Right kidney (tissue), 1 donor: ENCODE results near the gene ZNF396.

Experiments used
- DNase-seq: peaks from one replicate; pipeline ENCODE4 v3.0.0-alpha.2; 2016

ZNF396 gene

DNA sequence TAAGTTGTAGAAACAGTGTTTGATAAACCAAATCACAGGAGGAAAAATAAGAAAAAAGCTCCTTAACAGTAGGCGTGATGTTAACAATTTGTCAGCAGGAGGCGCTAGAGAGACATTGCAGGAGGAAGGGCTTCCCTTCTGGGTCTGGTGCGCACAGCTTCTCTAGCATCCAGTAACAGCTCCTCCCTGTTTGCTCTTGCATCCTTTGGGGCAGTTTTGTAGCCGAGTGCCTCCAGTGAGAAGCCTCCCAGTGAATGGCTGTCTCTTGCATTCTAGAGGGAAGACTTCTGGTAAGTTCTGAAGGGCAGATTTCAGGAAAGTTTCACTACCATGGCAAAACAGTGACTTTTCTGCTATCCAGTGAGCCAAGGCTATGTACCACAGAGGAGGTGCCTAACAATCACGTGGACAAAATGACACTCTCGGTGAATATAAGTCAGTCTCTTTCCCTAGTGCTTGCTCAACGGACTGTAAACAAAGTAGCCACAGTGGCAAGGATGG, 9.5 kb upstream of the ZNF396 start:
- peak; percentile 19 for DNase-seq

DNA sequence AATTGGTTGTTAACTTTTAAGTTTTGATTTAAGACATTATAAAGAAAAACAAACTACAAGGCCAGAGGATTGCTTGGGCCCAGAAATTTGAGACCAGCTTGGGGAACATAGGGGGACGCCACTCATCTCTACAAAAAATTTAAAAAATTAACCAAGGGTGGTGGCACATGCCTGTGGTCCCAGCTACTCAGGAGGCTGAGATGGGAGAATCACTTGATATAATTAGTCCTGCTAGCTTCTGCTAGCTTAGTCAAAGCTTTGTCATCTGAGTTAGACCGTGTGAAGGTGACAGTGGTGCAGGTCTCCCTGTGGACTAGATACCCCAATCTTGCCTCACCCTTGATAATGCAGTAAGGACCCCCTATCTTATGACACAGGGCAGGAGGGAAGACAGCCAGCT, 6.0 kb upstream of the ZNF396 start:
- DNase-seq = no peak

DNA sequence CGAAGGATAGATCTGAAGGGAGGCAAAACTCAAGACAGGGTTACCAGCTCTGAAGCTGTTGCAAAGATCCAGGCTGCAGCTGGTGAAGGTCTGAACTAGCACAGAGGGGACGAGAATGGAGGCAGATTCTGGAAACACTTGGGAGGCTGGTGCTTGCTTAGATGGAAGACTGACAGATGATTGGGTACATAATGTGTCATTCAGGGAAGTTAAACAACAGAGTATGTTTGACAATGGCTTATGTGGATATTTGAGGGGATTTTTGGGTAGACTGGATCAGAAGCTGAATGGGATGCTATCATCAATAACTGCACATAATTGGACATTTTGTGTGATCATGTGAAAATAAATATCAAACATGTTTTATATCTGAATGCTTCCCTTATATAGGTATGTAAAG, 2.3 kb upstream of the ZNF396 start:
- no peak for DNase-seq

DNA sequence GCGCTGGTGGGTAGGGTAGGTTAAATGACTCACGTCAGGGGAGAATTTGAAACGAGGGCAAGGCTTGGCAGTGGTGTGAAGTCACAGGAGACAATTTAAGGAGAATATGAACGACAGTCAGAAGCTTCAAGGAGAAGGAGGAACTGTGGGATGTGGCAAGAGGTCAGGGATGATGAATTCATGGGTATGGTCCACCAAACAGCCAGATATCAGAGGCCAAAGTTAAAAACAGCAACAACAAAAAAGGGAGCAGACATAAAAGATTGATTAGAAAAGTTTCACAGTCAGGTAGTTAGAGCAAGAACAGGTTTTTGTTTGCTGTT, 1.4 kb upstream of the ZNF396 start:
- no peak for DNase-seq

DNA sequence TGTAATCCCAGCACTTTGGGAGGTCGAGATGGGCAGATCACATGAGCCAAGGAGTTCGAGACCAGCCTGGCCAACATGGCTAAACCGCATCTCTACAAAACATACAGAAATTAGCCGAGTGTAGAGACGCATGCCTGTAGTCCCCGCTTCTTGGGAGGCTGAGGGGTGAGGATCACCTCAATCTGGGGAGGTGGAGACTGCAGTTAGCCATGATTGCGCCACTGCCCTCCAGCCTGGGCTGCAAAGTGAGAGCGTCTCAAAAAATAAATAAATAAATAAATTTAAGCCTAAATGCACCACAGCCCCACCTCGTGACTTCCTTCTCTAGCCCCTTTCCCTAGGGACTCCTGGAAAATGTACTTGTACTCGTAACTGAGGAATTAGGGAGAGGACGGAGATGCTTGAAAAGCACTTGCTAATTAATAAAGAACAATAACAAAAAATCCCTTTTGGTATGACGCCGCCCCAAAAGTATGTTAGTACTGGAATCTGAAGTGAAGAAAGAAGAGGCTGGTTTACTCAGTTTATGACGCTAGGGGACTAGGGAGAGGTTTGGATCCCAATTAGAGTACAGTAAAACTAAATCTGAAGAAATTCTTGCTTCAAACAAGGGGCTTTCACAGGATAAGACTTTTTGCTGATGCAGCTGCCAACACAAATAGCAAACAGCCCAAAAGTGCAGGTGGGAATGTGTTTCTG, 887 bp upstream of the ZNF396 start:
- no peak for DNase-seq

DNA sequence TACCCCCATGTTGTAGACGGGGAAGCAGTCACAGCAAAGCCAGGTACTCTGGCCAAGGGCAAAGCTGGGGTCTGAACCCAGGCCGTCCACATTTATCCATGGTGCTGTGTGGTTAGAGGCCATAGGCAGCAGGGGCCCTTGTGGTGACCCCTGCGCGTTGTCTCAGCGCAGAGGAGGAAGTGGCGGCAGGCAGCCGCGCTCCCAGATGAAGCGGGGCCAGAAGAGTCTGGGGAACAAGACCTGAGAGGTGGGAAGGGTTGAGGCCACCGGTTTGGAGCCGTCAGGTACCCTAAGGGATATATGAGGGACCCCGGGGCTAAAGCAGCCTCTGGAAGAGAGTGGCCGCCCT, 770 bp downstream of the ZNF396 start:
- no peak for DNase-seq

DNA sequence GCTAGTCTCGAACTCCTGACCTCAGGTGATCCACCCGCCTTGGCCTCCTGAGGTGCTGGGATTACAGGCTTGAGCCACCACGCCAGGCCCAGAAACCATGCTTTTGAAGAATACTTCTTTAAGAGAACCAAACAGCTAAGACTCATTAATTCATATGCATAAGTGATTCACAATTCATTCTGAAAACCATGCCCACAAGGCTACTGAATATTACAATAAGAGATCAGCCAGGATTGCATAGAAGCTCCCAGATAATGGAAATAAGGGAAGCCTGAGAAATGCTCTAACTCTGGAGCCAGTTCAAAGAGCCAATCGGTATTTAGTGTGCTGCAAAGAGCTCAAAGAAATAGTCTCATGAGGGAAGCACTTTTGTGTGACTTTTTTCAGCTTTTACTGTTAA, 2.4 kb downstream of the ZNF396 start:
- no peak for DNase-seq

DNA sequence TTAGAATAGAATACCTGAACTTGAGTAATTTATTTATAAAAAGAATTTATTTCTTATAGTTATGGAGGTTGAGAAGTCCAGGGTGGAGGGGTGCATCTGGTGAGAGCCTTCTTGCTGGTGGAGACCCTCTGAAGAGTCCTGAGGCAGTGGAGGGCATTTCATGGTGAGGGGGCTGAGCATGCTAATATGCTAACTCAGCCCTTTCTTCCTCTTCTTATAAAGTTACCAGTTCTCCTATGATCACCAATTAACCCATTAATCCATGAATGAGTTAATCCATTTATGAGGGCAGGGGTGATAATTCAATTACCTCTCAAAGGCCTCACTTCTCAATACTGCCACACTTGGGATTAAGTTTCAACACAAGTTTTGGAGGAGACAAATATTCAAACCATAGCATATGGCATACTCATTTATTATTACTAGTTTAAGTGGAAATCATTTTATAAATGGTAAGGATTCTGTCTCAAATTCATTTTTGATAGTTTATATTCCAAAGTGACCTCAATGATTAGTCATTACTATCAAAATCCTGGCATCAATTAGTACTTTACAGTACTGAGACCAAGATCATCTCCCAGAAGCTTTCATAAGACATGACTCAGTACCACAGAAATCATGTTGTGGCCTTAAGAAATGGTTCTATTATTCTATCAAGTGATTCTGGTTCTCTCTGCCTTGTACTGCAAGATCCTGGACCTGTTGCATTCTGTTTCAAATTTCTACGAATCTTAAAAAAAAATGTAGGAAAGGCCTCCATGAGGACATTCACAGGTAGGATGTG, 5.5 kb downstream of the ZNF396 start:
- no peak for DNase-seq

DNA sequence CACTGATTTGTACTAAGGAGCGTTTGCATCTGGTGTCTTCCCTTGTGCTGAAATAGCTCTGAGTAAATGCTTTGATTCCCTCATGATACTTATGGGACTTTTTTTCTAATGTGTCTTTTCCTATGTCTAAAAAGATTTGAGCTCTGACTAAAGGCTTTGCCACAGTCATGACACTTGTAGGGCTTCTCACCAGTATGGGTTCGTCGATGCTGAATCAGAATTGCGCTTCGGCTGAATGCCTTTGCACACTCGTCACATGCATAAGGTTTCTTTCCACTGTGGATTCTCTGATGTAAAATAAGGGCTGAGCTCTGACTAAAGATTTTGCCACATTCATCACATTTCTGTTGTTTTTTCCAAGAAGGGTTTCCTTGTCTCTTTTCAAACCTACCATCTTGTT, 8.0 kb downstream of the ZNF396 start:
- DNase-seq = no peak

DNA sequence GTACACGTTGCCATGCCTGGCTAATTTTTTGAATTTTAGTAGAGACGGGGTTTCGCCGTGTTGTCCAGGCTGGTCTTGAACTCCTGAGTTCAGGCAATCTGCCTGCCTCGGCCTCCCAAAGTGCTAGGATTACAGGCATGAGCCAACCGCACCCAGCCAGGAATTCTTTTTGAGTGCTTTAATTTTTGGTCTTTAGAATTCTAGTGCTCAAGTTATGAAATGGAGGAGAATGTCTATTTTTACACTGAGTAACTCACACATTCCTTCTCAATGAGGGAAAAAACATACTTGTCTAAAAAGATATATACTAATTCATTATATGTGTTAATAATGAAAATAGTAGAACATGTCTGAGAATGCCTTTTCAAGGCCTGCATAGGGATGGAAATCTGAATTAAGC, 8.5 kb downstream of the ZNF396 start:
- DNase-seq = no peak

DNA sequence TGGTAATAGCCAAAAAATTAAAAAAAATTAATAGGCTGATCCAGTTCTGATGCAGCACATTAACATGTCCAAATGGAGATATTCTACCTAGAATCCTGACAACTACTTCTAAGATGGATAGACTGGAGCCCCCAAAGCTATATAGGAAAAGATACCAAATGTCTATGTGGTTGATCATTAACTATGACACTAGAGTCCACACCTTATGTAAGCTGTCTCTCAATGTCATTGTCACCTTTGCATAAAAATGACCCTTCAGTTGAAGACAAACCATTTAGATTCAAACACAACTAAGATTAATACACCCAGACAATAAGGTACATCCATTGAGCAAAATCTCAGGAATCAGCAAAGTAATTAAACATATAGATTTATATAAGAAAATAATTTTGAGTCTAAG, 14.6 kb downstream of the ZNF396 start:
- no peak for DNase-seq

DNA sequence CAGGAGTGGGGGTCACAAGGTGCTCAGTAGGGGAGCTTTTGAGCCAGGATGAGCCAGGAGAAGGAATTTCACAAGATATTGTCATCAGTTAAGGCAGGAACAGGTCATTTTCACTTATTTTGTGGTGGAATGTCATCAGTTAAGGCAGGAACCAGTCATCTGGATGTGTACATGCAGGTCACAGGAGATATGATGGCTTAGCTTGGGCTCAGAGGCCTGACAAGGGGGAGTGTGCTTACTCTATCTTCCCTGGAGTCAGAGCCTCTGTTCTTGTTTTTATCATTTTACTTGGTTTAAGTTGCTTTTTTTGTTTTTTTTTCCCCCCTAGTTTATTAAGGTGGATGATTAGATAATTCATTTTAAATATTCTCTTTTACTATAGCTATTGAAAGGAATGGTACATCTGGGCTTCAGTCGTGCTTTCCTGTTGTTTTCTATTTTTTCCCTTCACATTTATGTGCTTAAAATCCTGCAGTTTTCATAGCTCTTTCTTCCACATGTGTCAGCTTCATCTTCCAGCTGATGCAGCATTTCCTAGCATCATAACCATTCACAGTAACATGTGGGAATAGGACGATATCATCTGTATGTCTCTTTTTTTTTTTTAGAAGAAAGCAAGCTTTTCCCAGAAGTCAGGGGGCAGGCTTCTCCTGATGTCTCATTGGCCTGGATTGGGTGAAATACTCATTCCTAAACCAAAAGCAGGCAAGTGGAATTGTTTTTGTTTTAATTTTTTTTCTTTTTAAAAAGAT, 15.4 kb downstream of the ZNF396 start:
- DNase-seq = no peak

DNA sequence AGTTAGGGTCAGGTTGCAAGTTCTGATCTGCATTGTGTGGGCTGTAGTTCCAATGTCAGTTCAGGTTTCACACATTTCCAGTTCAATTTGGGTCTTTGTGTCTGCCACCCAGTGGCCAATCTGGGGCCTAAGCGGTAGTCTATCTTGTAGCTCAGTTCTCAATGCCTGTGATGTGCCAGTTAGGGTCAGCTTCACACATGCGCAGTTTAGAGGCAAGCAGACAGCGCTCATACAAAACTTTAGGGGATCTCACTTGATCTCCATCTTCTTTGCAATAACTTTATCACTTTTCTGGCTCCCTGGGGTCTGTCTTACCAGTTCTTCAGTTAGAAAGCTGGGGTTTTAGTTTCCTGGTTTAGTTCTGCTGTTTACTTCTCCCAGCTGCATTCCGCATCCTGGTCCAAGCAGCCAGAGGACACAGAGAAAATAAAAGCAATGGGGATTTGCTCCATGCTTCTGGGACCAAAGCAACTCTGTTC, 22.0 kb downstream of the ZNF396 start:
- peak; percentile 59 for DNase-seq

DNA sequence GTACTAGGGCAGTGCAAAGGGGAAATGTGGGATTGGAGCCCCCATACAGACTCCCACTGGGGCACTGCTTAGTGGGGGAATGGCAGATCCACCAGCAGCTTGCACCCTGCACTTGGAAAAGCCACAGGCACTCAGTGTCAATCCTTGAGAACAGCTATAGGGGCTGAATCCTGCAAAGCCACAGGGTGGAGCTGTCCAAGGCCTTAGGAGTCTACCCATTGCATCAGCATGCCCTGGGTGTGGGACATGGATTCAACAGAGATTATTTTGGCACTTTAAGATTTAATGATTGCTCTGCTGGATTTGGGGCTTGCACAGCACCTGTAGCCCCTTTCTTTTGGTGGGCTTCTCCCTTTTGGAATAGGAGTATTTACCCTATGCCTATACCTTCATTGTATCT, 24.4 kb downstream of the ZNF396 start:
- no peak for DNase-seq

DNA sequence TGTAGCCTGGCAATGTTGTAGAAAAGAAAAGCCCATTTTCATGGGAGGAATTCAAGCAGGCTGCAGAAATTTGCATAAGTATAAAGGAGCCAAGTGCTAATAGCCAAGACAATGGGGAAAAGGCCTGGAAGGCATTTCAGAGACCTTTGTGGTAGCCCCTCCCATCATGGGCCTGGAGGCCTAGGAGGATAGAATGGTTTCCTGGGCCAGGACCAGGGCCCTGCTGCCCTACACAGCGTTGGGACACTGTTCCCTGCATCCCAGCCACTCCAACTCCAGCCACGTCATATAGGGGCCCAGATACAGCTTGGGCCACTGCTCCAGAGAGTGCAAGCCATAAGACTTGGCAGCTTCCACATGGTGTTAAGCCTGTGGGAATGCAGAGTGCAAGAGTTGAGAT, 24.9 kb downstream of the ZNF396 start:
- DNase-seq = no peak

DNA sequence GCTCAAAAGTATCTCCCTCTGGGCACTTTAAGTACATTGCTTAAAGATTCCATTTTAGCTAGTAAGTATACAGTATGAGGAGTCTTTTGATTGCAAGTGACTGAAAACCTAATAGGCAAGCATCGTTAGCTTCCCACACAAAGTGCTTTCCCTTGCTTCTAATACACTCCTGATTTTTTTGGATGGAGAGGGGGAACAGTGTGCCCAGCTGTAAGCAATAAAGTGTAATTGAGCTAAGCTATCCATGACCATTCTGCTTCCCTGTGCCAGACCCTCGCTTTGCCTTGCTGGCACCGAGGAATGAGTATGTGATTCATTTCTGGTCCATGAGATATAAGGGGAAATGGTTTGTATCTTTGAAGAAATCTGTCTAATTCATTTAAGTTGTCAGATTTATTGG, 29.1 kb downstream of the ZNF396 start:
- no peak for DNase-seq

DNA sequence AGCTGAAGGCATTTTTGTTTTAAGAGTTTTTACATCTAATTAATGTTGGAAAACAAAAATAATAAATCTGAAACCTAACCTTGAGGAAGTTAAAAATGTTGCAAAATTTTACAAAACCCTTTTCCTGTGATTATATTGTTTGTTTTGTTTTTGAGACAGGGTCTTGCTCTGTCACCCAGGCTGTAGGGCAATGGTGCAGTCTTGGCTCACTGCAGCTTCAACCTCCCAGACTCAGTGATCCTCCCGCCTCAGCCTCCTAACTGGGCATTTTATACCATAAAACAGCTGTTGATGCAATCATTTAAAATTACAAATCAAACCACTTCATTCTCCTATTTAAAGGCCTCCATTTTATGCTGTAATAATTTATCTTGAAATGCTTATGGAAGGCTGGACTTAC, 31.2 kb downstream of the ZNF396 start:
- DNase-seq = no peak

DNA sequence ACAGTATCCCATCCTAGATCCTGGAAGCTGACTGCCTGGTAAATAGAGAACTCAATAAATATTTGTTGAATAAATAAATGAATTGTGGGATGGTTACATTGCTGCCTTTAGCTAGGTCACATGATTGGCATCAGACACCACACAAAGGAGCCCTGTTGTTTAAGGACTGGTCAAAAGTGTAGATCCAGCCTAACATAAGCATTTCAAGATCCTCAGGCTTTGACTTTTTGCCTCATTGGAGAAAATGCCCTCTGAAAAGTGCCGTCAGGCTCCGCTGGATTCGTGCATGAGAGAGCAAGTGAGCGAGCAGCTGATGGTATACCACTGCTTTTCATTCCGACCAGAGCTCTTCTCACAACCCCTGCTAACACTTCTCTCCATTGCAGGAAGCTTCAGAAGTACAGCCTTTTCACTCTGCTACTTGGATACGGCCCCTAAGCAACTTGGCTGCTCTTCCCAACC, 31.6 kb downstream of the ZNF396 start:
- DNase-seq = peak; percentile 56

DNA sequence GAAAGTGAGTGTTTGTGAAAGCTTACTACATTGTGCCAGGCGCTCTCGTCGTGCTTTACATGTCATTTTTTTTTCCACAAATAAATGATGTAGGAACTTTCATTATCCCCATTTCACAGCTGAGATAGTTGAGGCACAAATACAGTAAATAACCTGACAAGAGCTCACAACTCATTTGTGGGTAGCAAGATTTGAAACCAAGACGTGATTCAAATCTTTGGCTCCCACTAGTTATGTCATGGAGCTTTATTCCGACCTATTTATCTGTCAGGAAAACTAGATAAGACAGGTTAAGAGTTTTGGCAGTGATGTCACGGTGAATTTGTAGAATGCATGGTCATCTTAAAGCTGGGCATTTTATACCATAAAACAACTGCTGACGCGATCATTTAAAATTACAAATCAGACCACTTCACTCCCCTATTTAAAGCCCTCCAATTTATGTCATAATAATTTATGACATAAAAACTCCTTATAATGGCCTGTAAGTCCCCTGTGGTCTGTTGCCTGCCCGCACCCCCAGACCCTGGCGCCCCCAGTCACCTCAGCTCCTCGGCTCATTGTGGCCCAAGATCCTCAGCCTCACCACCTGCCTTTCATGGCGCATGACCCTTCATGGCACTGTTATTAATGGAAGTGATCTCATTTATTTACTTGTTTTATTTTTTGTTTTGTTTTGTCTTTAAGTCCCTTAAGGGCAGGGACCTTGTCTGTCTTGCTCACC, 32.2 kb downstream of the ZNF396 start:
- no peak for DNase-seq

DNA sequence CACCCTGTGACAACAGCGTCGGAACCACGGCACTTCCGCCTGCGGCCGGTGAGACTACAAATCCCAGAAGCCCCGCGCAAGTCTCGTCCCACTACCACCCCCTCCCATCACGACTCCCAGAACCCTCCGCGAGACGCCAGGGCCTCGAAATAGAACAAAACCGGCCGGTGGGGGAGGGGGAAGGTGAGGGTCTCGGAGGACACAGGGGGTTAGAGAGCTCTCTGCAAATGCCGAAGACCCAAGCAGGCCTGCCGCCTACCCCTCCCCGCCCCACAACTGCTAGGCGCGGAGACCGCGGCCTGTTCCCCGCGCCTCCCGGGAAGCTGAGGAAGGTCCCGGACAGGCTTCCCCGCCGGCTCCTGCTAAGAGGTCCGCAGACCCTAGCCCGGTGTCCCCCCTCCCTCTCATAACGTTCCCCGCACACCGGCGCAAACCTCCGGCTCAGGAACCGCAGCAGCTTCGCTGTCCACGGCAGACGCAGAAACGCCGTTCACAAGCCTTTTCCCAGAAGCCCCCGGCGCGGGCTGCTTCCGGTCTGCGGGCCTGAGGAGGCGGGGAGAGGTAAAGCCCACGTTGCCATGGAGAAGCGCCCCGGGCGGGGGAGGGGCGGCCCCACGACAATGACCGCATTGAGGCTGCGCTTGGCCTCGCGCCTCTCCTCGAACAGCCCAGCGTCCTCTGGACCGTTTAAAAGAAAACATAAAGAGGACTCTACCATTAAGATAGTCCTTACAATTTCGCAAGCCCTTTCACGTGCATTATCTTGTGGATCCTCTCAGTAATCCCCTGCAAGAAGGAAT, 33.0 kb downstream of the ZNF396 start, which contains the start of gene ZNF24:
Gene ZNF24, minus strand, starts transcription at position 485 of the 800 bp plus-strand sequence. CDS start 3,770 bp downstream, outside the sequence.
- peak; percentile 91 for DNase-seq

DNA sequence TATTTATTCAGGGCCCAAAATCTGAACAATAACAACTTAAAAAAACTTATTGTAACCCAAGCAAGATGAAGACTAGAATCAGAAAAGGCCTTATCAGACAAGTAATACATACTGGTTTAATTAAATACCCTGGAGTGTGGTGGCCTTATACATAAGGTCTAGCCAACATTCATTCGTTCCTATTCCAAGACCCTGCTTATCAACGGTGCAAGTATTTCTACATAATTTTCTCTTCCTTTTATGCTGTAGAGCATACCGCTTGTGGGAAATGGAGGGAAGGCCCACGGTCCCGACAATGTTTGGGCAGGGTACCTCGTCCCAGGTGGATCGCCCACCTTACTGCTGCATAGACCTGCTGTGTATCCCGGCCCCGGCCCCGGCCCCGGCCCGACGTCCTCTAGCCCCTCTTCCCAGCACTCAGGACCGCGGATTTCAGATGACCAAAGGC, 33.6 kb downstream of the ZNF396 start:
- DNase-seq = no peak
